Placental pericyte (primary cell): ENCODE results near the gene RPS3. TPM values are rescaled to one million over a fixed set of nuclear protein-coding genes. Genes with fewer than 3 reads are reported as not detected.
A peak's percentile ranks its signal among the peaks of the same experiment; 100 is the strongest.

ENCODE experiments used
- small RNA-seq: library from RNA; depleted of rRNA; stranded (forward); fragments of <200 nt; gene quantifications from one replicate; pipeline ENCODE3, GENCODE V24; 2012; ENCODE audit warnings: low replicate concordance
- total RNA-seq: library from RNA; depleted of rRNA; stranded (reverse); fragments of >200 nt; gene quantifications from 2 replicates; pipeline ENCODE4 v1.2.3, GENCODE V29; 2012

Gene RPS3
- 1,092 and 2,382 TPM in 2 replicates for total RNA-seq

DNA sequence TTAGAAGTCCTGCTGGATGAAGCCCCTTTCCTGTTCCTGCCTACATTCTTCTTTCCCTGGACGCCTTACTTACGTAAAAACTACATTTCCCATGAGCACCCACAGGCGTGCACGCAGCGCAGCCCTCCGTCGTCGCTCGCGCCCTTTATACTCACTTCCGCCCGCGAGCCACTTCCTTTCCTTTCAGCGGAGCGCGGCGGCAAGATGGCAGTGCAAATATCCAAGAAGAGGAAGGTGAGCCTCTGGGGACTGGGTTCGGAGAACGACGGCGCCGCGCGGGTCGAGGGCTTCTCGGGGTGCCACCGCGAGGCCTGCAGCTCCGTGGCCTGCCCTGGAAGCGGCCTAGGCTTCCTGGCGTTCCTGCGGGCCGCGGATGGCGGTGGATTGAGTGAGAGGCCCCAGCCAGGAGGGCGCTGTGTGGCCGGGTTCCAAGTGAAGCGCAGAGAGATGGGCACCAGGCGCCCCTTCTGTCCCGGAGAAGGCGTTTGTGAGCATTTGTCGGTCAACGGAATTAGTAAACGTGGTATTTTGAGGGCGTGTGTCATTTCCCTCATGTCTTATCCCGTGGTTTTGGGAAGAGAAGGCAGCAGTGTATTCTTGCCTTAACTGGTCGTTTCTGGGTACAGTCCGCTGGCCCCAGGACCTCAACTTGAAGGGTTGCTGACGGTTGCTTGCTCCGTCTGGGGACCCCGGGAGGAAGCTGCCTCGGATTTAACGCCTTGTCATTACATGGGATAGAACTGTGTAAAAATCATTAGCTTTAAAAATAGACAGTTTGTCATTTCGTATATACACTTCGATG, at the start of gene RPS3:
Gene RPS3, plus strand, starts transcription at position 175 of the 802 bp plus-strand sequence. Its CDS starts 30 bp downstream, at position 205.

DNA sequence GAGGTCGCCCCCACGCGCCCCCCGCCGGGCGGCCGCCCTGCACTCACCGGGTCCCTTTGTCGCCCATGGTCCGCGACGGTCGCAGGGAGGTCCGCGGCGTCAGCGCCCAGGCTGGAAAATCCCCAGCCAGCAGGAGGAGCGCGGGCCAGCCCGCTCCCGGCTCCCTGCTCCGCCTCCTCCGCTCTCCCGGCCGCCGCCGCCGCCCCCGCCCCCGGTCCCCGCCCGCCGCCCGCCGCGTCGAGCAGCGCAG, 47.9 kb upstream of the RPS3 start, which contains the start of gene ARRB1:
Gene ARRB1, minus strand, starts transcription at position 121 of the 250 bp plus-strand sequence. Its CDS starts 54 bp downstream, at position 67.

DNA sequence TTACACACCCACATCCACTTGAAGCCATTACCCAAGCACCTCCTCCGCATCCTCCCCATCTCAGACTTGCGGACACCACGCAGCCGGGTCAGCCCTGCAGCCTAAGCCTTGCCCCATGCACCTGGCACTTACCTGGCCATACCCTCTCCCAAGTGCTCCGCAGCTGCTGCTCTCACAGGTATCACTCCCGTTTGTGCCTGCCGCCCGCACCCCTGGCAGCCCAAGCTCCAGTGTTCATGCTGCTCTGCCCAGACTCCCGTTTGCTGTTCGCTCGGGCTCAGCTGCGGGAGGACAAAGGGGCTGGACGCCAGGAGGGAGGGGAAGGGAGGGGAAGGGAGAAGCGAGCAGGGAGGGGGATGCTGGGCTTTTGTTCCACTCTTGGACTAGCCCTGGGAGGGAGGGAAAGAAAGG, 33.6 kb downstream of the RPS3 start, which contains the start of gene KLHL35:
Gene KLHL35, minus strand, starts transcription at position 293 of the 411 bp plus-strand sequence. CDS start 2,574 bp downstream, outside the sequence.

Small RNA genes lying within 50 kb of the gene (small RNA-seq; reads per million reads assigned to genes)
- not detected for gene SNORD15A
- 4,791 reads per million, percentile 100 among the genes with 10 or more reads in this experiment for gene SNORD15B

Other genes with a start within 250 kb of the RPS3 start
- 0.29 and 0.66 TPM in 2 replicates for gene SLCO2B1, start 248.4 kb upstream of the RPS3 start, total RNA-seq
- 0.14 TPM in 1 of 2 replicates, not detected in the other for gene TPBGL, start 158.7 kb upstream of the RPS3 start, total RNA-seq
- gene ARRB1, start 47.9 kb upstream of the RPS3 start, total RNA-seq, result 27.1 and 34.8 TPM in 2 replicates
- 2.4 and 4.6 TPM in 2 replicates for gene KLHL35, start 33.7 kb downstream of the RPS3 start, total RNA-seq
- gene GDPD5, start 126.4 kb downstream of the RPS3 start, total RNA-seq, result 1.6 and 4.6 TPM in 2 replicates
- 1,267 and 2,282 TPM in 2 replicates for gene SERPINH1, start 162.7 kb downstream of the RPS3 start, total RNA-seq